WI38 (cell line): ENCODE results near the gene CD248.

Experiments
- H3K4me3 ChIP-seq: 2 replicates; pipeline ENCODE4 v1.5.1; 2011; ENCODE audit warnings: low read depth, mild to moderate bottlenecking, control low read depth, low read length
- TF ChIP-seq, protein P1 (sequence below): IDR thresholded peaks from 2 replicates; pipeline ENCODE4 v1.5.1; 2012; ENCODE audit warnings: low read depth, mild to moderate bottlenecking, control low read depth, low read length

CD248 gene

DNA sequence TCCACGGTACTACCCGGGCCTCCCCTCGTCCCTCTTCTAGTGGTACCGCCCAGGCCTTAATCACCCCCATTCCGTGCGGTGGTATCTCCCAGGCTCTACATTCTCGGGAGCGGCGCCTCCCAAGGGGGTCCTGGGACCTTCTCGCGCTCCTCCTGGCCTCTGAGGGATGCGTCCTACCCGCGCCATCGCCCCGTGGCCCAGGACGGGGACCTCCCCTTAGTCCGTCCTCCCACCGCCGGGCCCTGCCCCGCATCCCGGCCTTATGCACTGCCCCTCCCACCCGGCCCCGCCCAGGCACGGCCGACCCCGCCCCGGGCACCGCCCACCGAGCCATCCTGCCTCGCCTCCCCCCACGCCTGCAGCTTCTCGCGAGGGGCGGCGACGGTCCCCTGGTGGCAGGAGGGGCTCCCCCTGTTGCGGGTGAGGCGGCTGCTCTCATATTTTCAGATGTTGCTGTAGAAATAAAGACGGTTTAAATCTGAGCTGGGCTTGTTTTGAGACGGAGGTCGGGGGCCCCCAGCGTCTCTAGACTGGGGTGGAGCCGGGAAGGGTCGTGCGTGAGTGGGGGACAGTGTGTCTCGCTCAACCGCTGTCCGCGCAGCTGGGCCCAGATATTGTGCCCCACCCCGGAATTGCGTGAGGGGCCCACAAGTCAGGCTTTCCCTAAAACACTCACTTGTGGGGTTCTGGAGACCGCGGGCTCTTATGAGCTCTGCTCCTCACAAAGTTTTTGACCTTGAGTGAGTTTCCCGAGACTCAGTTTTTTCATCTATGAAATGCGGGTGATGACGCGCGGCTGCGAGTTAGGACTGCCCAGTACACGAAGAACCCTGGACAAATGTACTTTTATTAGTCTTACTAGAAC, 49.2 kb downstream of the CD248 start:
- peak overlapping the region; percentile 98 for H3K4me3 ChIP-seq
- TF ChIP-seq, protein P1, sequence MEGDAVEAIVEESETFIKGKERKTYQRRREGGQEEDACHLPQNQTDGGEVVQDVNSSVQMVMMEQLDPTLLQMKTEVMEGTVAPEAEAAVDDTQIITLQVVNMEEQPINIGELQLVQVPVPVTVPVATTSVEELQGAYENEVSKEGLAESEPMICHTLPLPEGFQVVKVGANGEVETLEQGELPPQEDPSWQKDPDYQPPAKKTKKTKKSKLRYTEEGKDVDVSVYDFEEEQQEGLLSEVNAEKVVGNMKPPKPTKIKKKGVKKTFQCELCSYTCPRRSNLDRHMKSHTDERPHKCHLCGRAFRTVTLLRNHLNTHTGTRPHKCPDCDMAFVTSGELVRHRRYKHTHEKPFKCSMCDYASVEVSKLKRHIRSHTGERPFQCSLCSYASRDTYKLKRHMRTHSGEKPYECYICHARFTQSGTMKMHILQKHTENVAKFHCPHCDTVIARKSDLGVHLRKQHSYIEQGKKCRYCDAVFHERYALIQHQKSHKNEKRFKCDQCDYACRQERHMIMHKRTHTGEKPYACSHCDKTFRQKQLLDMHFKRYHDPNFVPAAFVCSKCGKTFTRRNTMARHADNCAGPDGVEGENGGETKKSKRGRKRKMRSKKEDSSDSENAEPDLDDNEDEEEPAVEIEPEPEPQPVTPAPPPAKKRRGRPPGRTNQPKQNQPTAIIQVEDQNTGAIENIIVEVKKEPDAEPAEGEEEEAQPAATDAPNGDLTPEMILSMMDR: no peak

DNA sequence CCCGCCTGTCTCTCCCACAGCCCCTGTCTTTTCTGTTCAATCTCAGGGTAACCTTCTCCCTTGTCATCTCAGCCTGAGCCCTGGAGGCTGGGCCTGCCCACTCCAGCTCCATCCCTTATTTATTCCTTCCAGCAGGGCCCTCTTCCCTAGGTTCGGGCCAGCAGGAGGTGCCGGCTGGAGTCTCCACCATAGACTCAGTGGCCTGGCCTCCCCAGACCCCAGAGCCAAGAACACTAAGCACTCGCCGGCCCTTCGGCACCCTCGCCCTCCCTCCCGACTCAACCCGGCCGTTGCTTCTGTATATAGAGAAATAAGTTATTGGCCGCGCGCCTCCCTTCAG, 49.8 kb downstream of the CD248 start:
- TF ChIP-seq, protein P1: no peak
- peak overlapping the region; percentile 98 for H3K4me3 ChIP-seq

DNA sequence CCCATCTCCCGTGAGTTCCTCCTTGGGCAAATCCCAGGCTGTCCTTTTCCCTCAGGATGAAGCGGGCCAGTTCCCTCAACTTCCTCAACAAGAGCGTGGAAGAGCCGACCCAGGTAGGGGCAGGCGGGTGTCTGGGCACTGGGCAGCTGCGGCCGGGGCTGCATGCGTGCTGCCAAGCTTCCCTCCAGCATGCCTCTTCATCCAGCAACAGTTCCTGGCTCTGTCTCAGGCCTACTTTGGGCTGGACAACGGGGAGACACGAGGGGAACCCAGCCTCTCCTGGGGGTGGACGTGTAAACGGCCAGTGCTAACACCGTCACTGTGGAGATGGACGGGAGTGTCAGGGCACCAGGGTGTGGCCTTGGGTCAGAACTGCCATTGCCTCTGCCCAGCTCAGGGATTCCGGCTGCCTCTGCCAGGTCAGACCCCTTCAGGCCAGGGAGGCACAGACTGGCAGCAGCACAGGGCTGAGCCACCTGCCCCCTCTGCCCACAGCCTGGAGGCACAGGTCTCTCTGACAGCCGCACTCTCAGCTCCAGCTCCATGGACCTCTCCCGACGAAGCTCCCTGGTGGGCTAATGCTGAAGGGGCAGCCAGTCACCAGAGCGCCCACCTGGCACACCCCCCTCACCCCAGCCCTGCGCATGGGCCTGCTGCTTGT, 50.3 kb downstream of the CD248 start:
- TF ChIP-seq, protein P1: no peak
- H3K4me3 ChIP-seq: peak overlapping the region; percentile 98

DNA sequence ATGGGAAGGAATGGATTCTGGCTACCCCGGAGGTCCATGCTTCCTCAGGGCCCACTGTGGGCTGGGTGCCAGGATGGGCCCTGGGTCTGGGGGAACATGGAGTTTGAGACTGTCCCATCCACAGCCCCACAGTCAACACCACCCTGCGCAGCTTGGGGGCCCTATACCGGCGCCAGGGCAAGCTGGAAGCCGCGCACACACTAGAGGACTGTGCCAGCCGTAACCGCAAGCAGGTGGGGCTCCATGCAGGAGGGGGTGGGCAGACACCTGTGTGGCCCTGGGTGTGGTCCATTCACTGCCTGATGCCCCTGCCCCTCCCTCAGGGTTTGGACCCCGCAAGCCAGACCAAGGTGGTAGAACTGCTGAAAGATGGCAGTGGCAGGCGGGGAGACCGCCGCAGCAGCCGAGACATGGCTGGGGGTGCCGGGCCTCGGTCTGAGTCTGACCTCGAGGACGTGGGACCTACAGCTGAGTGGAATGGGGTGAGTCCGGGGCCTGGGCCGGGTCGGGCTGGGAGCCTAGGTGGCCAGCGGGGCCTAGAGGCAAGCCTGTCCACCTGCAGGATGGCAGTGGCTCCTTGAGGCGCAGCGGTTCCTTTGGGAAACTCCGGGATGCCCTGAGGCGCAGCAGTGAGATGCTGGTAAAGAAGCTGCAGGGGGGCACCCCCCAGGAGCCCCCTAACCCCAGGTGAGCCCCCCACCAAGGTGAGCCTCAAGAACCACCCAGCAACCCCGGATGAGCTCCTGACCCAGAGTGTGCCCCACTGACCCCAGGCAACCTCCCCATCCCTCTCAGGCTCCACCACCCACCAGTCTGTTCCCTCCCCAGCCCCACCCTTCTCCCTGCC, 51.1 kb downstream of the CD248 start:
- H3K4me3 ChIP-seq: no peak overlapping the region
- TF ChIP-seq, protein P1: no peak

- no peak overlapping the region for H3K4me3 ChIP-seq
- TF ChIP-seq, protein P1: no peak
Observed at GRCh38 chr11:66264914-66265313, 51.9 kb downstream of the CD248 start.
